ENCODE results near the gene ENPP6.
A peak's percentile ranks its signal among the peaks of the same experiment; 100 is the strongest.
"Not testable (repeated sequence)": the region's sequence is repeated elsewhere in the genome, so short reads cannot be mapped to it uniquely, and the experiment has no call there.

Gene ENPP6

GRCh38 chr4:184052616-184053015, 165.1 kb downstream of the ENPP6 start:
- Mint-ChIP-seq H3K4me1 (ENCODE audit: low read depth) (no peaks in the 10 kb centered on the region), H3K36me3 (ENCODE audit: low read depth) (no peaks in the 10 kb centered on the region), H3K27ac (no peak overlapping the region), H3K4me3 (no peak overlapping the region), H3K27me3 (no peaks in the 10 kb centered on the region), H3K9me3 (peaks cover 7% of the 10 kb centered on the region)
- intact Hi-C loops (cut with micrococcal nuclease) = no loop called here

- H3K36me3 Mint-ChIP-seq (ENCODE audit: low read depth); H3K4me1 Mint-ChIP-seq (ENCODE audit: low read depth); H3K27ac Mint-ChIP-seq; intact Hi-C loops (cut with micrococcal nuclease); H3K4me3 Mint-ChIP-seq; H3K27me3 Mint-ChIP-seq: not testable (repeated sequence)
- H3K9me3 Mint-ChIP-seq = peaks cover 21% of the 10 kb centered on the region
Measured at GRCh38 chr4:184051262-184051661, 166.4 kb downstream of the ENPP6 start.

- H3K4me3 Mint-ChIP-seq = no peak overlapping the region
- no peaks in the 10 kb centered on the region for H3K4me1 Mint-ChIP-seq (ENCODE audit: low read depth)
- peaks cover 27% of the 10 kb centered on the region for H3K9me3 Mint-ChIP-seq
- no peak overlapping the region for H3K27ac Mint-ChIP-seq
- H3K27me3 Mint-ChIP-seq = peaks cover 5% of the 10 kb centered on the region
- no peaks in the 10 kb centered on the region for H3K36me3 Mint-ChIP-seq (ENCODE audit: low read depth)
- intact Hi-C loops (cut with micrococcal nuclease) = no loop called here
Measured at GRCh38 chr4:184046148-184046547, 171.5 kb downstream of the ENPP6 start.

GRCh38 chr4:184041156-184041555, 176.5 kb downstream of the ENPP6 start:
- H3K27ac Mint-ChIP-seq = no peak overlapping the region
- H3K9me3 Mint-ChIP-seq = peaks cover 5% of the 10 kb centered on the region
- H3K36me3 Mint-ChIP-seq (ENCODE audit: low read depth) = no peaks in the 10 kb centered on the region
- no peak overlapping the region for H3K4me3 Mint-ChIP-seq
- intact Hi-C loops (cut with micrococcal nuclease) = no loop called here
- peaks cover 9% of the 10 kb centered on the region for H3K4me1 Mint-ChIP-seq (ENCODE audit: low read depth)
- H3K27me3 Mint-ChIP-seq = peaks cover 28% of the 10 kb centered on the region

- Mint-ChIP-seq H3K36me3 (ENCODE audit: low read depth) (no peaks in the 10 kb centered on the region), H3K27me3 (peaks cover 27% of the 10 kb centered on the region), H3K4me3 (peak overlapping the region; percentile 61), H3K9me3 (no peaks in the 10 kb centered on the region), H3K27ac (no peak overlapping the region), H3K4me1 (ENCODE audit: low read depth) (peaks cover 9% of the 10 kb centered on the region)
- intact Hi-C loops (cut with micrococcal nuclease) = no loop called here
Measured at GRCh38 chr4:184039963-184040383, 177.7 kb downstream of the ENPP6 start.

All from dendritic cell treated with granulocyte-macrophage colony-stimulating factor and Interleukin-4, amounts not matched to agents 40 ng/mL and 50 ng/mL, for 4 days (primary cell).